HFF-Myc (cell line): Measurements from ENCODE around the gene DPP10.

Experiments
- DNase-seq: peaks from one replicate; pipeline ENCODE4 v3.0.0-alpha.2; 2011; ENCODE audit warnings: low read depth; ENCODE audit errors: extremely low read depth
- H3K4me3 ChIP-seq: replicated peaks from 2 replicates; pipeline ENCODE4 v1.5.1; 2011; ENCODE audit warnings: low read depth, mild to moderate bottlenecking, control low read depth, low read length
- TF ChIP-seq, protein P1 (sequence below): IDR thresholded peaks from 2 replicates; pipeline ENCODE4 v1.5.1; 2012; ENCODE audit warnings: mild to moderate bottlenecking, low read depth, low read length, control low read depth; ENCODE audit errors: missing control alignments

The DPP10 gene

DNA sequence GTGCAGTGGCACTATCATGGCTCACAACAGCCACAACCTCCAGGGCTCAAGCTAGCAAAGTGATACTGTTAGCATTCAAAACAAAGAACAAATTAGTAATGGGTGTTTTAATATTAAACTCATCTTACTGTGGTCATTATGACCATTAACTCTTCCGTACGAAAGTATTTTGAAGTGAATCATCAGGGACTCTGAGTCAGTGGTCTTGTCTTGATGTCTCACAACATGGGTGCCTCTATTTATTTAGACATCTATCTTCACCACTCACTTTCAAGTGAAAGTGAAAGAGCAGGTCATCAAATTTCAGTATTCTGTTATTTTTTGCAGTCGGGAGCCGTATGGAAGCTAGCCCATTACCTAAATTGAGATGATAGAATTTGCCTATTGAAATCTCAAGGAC lies 1118.2 kb downstream of the DPP10 start:
- H3K4me3 ChIP-seq, result no peak overlapping the region
- no peak for DNase-seq
- TF ChIP-seq, protein P1, sequence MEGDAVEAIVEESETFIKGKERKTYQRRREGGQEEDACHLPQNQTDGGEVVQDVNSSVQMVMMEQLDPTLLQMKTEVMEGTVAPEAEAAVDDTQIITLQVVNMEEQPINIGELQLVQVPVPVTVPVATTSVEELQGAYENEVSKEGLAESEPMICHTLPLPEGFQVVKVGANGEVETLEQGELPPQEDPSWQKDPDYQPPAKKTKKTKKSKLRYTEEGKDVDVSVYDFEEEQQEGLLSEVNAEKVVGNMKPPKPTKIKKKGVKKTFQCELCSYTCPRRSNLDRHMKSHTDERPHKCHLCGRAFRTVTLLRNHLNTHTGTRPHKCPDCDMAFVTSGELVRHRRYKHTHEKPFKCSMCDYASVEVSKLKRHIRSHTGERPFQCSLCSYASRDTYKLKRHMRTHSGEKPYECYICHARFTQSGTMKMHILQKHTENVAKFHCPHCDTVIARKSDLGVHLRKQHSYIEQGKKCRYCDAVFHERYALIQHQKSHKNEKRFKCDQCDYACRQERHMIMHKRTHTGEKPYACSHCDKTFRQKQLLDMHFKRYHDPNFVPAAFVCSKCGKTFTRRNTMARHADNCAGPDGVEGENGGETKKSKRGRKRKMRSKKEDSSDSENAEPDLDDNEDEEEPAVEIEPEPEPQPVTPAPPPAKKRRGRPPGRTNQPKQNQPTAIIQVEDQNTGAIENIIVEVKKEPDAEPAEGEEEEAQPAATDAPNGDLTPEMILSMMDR, result no peak

DNA sequence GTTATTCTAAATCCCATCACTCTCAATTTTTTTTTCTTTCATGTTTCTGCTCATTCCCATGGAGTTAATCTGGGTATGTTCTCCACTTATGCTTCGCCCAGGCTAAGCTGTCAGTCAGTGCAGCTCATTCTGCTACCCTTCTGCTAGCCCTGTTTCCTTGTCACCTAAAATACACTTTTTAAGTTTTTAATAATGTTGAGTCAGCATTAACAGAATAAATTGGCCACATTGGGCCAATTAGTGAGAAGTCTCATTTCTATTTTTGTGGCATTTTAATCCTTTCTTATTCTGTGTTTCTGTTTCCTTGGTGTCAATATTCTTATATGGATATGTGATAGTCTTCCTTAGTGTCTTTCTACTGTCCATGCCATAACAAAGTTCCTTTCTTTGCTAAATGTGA lies 1126.2 kb downstream of the DPP10 start:
- TF ChIP-seq, protein P1, result no peak
- no peak overlapping the region for H3K4me3 ChIP-seq
- DNase-seq, result no peak

DNA sequence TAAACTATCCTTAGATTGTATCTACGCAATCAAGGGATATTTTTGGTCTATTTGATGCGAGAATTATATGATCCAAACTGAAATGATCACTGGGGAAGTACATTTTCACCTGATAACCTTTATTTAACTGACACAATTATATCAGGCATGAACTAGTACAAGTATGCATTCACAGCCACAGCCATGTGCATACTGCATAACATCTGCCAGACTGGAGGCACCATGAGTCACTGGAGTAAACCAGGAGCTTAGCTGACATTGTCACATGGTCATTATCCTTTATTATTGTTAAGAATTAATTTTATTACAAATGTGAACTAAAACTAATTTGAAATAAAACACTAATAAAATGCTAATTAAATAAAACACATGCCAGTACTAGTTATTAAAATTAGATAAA lies 1127.1 kb downstream of the DPP10 start:
- no peak overlapping the region for H3K4me3 ChIP-seq
- TF ChIP-seq, protein P1, result no peak
- DNase-seq, result no peak

DNA sequence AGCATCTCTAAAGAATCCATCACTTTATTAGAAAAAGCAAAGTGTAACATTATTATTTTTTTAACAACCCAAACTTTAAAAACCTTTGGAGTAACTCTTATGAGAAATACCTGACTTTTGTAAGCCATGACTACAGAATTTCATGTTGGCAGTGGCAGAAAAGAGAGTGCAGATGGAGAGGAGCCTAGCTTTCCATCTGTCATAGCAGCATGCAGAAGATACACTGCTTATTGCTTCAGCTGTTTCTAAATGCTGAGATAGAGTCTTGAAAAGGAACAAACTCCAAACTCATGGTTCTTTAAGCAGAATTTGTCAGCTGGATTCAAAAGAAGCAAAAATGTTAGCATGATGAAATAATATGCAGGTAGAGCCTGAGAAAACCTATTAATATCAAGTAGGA lies 1130.3 kb downstream of the DPP10 start:
- TF ChIP-seq, protein P1, result no peak
- no peak overlapping the region for H3K4me3 ChIP-seq
- no peak for DNase-seq

DNA sequence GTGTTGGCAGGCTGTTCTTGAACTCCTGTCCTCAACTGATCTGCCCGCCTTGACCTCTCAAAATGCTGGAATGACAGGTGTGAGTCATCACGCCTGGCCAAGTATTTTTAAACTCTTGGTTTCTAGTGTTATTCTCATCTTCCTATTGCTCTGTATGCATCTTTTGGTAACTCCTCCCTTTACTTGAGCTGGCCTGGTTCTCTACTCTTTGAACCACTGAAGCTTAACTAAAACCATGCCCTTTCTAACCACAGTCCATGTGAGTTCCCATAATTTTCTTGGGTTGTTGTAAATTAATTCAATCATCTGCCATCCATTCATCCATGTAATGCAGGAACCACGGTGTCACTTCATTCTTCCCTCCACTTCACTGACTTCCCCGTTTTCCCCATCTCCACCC lies 1131.3 kb downstream of the DPP10 start:
- no peak overlapping the region for H3K4me3 ChIP-seq

DNA sequence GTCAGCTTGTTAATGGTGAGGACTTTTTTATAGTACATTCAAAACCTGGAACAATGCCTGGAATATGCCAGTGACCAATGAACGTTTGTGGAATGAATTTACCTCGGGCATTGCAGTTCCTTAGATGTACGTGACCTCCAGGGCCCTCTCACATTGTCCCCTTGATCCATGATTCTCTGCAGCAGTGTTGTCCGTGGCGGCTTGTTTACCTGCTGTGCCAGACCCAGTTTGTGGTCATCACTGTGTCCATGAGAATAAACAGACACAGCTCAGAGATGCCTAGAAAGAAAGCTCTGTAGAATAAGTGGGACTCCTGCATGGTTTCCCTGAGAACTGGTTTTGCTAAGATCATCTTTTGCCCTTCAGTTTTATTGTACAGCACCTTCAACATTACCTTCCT lies 1132.2 kb downstream of the DPP10 start:
- TF ChIP-seq, protein P1, result no peak
- DNase-seq, result no peak
- no peak overlapping the region for H3K4me3 ChIP-seq

More for the DNA sequence above, 1131.3 kb downstream of the DPP10 start:
- DNase-seq, result no peak
- TF ChIP-seq, protein P1, result no peak

DNA sequence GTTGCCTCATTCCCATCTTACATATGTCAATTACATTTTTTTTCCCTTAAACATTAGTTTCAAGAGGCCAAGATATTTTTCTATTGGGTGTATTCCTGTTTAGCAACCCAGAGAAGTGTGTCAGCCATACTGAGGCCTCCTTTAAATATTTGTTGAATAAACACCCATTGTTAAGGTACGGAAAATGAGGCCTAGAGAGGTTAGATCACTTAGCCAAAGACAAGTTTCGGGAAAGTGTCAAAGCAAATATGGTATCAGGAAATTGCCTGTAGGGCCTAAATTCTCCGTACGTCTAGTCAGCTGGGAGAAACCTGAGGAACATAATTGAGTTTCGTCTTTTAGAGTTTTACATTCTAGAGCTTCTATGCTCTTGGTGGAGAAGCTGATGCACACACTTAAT lies 1138.3 kb downstream of the DPP10 start:
- TF ChIP-seq, protein P1, result no peak
- no peak overlapping the region for H3K4me3 ChIP-seq
- no peak for DNase-seq
